ENCODE data around the gene ELFN1.

DNA sequence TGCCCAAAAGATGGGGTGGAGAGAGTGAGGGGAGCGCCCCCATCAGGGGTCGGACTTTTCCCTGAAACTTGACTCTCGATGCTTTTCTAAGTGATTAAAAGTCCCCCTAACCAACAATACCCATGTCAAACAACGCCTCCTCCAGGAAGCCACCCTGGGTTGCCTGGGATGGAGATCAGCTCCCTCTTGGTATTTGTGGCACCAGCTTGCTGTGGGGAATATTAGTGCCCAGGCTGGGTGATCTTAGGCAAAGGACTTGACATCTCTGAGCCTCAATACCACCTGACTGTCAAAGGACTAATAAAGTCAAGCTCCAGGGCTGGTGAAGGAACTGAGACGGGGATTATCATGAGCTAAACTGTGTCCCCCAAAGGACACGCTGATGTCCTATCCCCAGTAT lies 18.2 kb upstream of the ELFN1 start:
- TF ChIP-seq, protein P1, sequence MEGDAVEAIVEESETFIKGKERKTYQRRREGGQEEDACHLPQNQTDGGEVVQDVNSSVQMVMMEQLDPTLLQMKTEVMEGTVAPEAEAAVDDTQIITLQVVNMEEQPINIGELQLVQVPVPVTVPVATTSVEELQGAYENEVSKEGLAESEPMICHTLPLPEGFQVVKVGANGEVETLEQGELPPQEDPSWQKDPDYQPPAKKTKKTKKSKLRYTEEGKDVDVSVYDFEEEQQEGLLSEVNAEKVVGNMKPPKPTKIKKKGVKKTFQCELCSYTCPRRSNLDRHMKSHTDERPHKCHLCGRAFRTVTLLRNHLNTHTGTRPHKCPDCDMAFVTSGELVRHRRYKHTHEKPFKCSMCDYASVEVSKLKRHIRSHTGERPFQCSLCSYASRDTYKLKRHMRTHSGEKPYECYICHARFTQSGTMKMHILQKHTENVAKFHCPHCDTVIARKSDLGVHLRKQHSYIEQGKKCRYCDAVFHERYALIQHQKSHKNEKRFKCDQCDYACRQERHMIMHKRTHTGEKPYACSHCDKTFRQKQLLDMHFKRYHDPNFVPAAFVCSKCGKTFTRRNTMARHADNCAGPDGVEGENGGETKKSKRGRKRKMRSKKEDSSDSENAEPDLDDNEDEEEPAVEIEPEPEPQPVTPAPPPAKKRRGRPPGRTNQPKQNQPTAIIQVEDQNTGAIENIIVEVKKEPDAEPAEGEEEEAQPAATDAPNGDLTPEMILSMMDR (IDR thresholded peaks at IDR 0.05), result no peak
- TF ChIP-seq POLR2AphosphoS5 (IDR thresholded peaks at IDR 0.05) (no peak), POLR2A (IDR thresholded peaks at IDR 0.05) (no peak)
